Nephron progenitor cell (in vitro differentiated cells): Measurements from ENCODE around the gene ZNF726.
"Not testable (repeated sequence)": the region's sequence is repeated elsewhere in the genome, so short reads cannot be mapped to it uniquely, and the experiment has no call there.

Source experiments
- DNase-seq: peaks from one replicate; pipeline ENCODE4 v3.0.0; 2021
- H3K27ac Mint-ChIP-seq: 2 replicates; pipeline ENCODE4 v1.8.0; 2021; ENCODE audit warnings: mild to moderate bottlenecking, moderate library complexity, mixed read lengths
- H3K27me3 Mint-ChIP-seq: 2 replicates; pipeline ENCODE4 v1.8.0; 2021; ENCODE audit warnings: mild to moderate bottlenecking, low read depth, mixed read lengths; ENCODE audit not compliant: poor library complexity
- H3K36me3 Mint-ChIP-seq: 2 replicates; pipeline ENCODE4 v1.8.0; 2021; ENCODE audit warnings: low read depth, mixed read lengths
- H3K4me1 Mint-ChIP-seq: 2 replicates; pipeline ENCODE4 v1.8.0; 2021; ENCODE audit warnings: mixed read lengths
- H3K4me3 Mint-ChIP-seq: 2 replicates; pipeline ENCODE4 v1.8.0; 2021; ENCODE audit warnings: mild to moderate bottlenecking, moderate library complexity, mixed read lengths
- H3K9me3 Mint-ChIP-seq: 2 replicates; pipeline ENCODE4 v1.8.0; 2021; ENCODE audit warnings: mild to moderate bottlenecking, moderate library complexity, mixed read lengths
- CTCF ChIP-seq: fragments of 200-600 bp; sonication (generic); IDR thresholded peaks from 2 replicates; pipeline ENCODE4 v1.5.0; 2021; ENCODE audit warnings: antibody characterized with exemption

Gene ZNF726

GRCh38 chr19:23946569-23946968, 31.9 kb downstream of the ZNF726 start:
- no peak for DNase-seq
- Mint-ChIP-seq H3K4me1 (no peaks in the 10 kb centered on the region), H3K9me3 (peaks cover 88% of the 10 kb centered on the region), H3K36me3 (peaks cover 5% of the 10 kb centered on the region), H3K27ac (no peak overlapping the region), H3K27me3 (no peaks in the 10 kb centered on the region), H3K4me3 (no peak overlapping the region)
- no peak for TF ChIP-seq CTCF

- Mint-ChIP-seq H3K36me3 (peaks cover 5% of the 10 kb centered on the region), H3K4me1 (no peaks in the 10 kb centered on the region), H3K27me3 (no peaks in the 10 kb centered on the region), H3K9me3 (peaks cover 89% of the 10 kb centered on the region), H3K4me3 (no peak overlapping the region), H3K27ac (no peak overlapping the region)
- no peak for DNase-seq
- no peak for TF ChIP-seq CTCF
Observed at GRCh38 chr19:23949611-23950010, 34.9 kb downstream of the ZNF726 start.

- peaks cover 85% of the 10 kb centered on the region for H3K9me3 Mint-ChIP-seq
- no peak overlapping the region for H3K27ac Mint-ChIP-seq
- TF ChIP-seq CTCF = no peak
- H3K4me3 Mint-ChIP-seq = no peak overlapping the region
- no peaks in the 10 kb centered on the region for H3K4me1 Mint-ChIP-seq
- no peaks in the 10 kb centered on the region for H3K36me3 Mint-ChIP-seq
- no peaks in the 10 kb centered on the region for H3K27me3 Mint-ChIP-seq
- no peak for DNase-seq
Observed at GRCh38 chr19:23956051-23956450, 41.4 kb downstream of the ZNF726 start.

- Mint-ChIP-seq H3K4me1 (no peaks in the 10 kb centered on the region), H3K27me3 (peaks cover 4% of the 10 kb centered on the region), H3K36me3 (no peaks in the 10 kb centered on the region), H3K9me3 (peaks cover 84% of the 10 kb centered on the region), H3K27ac (no peak overlapping the region), H3K4me3 (no peak overlapping the region)
- no peak for TF ChIP-seq CTCF
- no peak for DNase-seq
Observed at GRCh38 chr19:23957660-23958281, 43.1 kb downstream of the ZNF726 start.

- not testable (repeated sequence) for H3K36me3 Mint-ChIP-seq, DNase-seq, H3K4me1 Mint-ChIP-seq, H3K4me3 Mint-ChIP-seq, H3K27me3 Mint-ChIP-seq, H3K27ac Mint-ChIP-seq
- H3K9me3 Mint-ChIP-seq = peaks cover 85% of the 10 kb centered on the region
Observed at GRCh38 chr19:23963396-23963795, 48.7 kb downstream of the ZNF726 start.

GRCh38 chr19:23963881-23964280, 49.2 kb downstream of the ZNF726 start:
- not testable (repeated sequence) for DNase-seq, H3K4me1 Mint-ChIP-seq, H3K4me3 Mint-ChIP-seq, H3K27me3 Mint-ChIP-seq, H3K36me3 Mint-ChIP-seq, H3K27ac Mint-ChIP-seq
- peaks cover 85% of the 10 kb centered on the region for H3K9me3 Mint-ChIP-seq

GRCh38 chr19:23964334-23964733, 49.6 kb downstream of the ZNF726 start:
- H3K4me1 Mint-ChIP-seq, H3K36me3 Mint-ChIP-seq, H3K4me3 Mint-ChIP-seq, H3K27ac Mint-ChIP-seq, H3K27me3 Mint-ChIP-seq, DNase-seq: not testable (repeated sequence)
- H3K9me3 Mint-ChIP-seq = peaks cover 85% of the 10 kb centered on the region
